ENCODE measurements around the gene RNF157. TPM values are rescaled to one million over a fixed set of nuclear protein-coding genes. Genes with fewer than 3 reads are reported as not detected.

RNF157 gene
- total RNA-seq, 2 donors from 2014 or later = 46.6 to 124 TPM

DNA sequence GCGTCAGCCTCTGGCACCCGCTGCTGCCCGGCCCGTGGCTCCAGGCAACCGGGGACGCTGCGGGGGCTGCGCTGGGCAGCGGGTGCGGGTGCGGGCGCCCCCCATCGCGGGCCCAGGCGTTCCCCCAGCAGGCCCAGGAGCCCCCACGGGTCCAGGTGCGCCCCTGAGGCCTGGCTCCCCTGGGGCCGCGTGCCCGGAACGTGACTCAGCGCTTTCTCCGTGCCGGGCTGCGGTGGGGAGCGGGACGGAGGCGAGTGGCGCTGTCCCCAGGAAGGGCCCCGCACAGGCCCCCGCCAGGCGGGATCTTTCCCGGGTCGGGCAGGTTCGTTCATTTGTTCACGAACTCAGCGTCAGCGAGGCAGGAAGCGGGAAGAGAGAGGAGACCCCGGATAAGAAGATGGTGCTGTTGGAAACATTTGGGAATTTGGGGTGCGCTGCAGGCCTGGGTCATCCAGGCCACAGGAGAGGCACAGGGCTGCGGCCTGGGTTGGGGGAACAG, 118.3 kb downstream of the RNF157 start:
- peaks cover 6 to 12% of the 10 kb centered on the region in 2 donors for H3K4me1 Mint-ChIP-seq (ENCODE audit: low read depth in 2 of 2)
- no peak for DNase-seq (ENCODE audit: low spot score)
- no peaks in the 10 kb centered on the region for H3K27me3 Mint-ChIP-seq
- H3K36me3 Mint-ChIP-seq = no peaks in the 10 kb centered on the region
- H3K4me3 Mint-ChIP-seq = peak overlapping the region; percentile 47
- ATAC-seq = peak; percentile 36 to 46
- no peaks in the 10 kb centered on the region for H3K9me3 Mint-ChIP-seq
- peak overlapping the region in 1 of 2 donors; percentile 34 for H3K27ac Mint-ChIP-seq

DNA sequence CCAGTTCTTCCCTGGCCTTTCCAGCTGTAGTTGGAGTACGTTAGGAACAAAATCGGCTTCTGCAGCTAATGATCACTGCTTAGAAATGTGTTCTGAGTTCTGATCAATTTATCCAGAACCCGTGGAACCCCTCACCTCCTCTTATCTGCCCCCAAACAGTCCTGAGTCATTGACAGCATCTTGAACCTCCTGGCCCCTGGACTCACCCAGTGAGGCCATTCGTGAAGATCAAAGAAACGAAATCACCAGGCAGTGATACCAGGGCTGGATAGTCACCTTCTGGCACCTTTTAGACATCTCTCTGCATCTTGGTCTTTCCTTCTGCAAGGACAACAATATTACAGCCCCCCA, 119.7 kb downstream of the RNF157 start:
- Mint-ChIP-seq H3K27me3 (no peaks in the 10 kb centered on the region), H3K36me3 (no peaks in the 10 kb centered on the region), H3K9me3 (no peaks in the 10 kb centered on the region), H3K27ac (peak overlapping the region in 1 of 2 donors; percentile 76), H3K4me1 (ENCODE audit: low read depth in 2 of 2) (peaks cover 6 to 12% of the 10 kb centered on the region in 2 donors), H3K4me3 (no peak overlapping the region)
- DNase-seq (ENCODE audit: low spot score) (no peak), ATAC-seq (no peak)

DNA sequence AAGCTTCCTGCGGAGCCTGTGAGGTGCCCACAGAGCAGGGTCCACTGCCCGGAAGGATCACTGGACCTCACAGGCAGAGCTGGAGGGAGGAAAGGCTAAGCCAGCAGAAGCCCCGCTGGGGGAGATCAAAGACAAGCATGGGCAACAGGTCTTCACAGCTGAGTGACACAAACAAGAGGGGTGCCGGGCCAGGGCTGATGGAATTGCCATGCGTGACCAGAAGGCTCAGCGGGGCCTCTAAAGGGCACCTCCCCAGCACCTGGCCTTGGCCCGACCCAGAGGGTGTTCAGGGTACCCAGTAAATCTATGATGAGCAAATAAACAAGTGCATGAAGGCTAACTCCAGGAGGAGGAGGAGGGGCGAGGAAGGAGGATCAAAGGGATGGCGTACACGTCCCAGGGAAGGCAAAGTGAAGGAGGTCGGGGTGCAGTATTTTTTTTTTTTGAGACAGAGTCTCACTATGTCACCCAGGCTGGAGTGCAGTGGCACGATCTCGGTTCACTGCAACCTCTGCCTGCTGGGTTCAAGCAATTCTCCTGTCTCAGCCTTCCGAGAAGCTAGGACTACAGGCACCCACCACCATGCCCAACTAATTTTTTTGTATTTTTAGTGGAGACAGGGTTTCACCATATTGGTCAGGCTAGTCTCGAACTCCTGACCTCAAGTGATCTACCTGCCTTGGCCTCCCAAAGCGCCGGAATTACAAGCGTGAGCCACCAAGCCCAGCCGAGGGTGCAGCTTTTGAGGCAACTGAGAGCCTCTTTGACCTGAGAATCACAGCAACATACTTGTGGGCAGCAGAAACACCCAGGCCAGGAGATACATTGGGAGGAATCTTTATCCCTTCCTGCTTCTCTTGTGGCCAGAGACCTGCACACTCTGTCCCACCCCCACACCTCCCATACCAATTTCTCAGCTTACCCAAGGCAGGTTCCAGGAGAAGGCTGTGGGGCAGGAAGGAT, 120.6 kb downstream of the RNF157 start:
- Mint-ChIP-seq H3K36me3 (no peaks in the 10 kb centered on the region), H3K9me3 (no peaks in the 10 kb centered on the region), H3K27ac (peak overlapping the region in 1 of 2 donors; percentile 29), H3K27me3 (no peaks in the 10 kb centered on the region), H3K4me1 (ENCODE audit: low read depth in 2 of 2) (peaks cover 6 to 12% of the 10 kb centered on the region in 2 donors), H3K4me3 (no peak overlapping the region)
- DNase-seq (ENCODE audit: low spot score) = no peak
- ATAC-seq = no peak

DNA sequence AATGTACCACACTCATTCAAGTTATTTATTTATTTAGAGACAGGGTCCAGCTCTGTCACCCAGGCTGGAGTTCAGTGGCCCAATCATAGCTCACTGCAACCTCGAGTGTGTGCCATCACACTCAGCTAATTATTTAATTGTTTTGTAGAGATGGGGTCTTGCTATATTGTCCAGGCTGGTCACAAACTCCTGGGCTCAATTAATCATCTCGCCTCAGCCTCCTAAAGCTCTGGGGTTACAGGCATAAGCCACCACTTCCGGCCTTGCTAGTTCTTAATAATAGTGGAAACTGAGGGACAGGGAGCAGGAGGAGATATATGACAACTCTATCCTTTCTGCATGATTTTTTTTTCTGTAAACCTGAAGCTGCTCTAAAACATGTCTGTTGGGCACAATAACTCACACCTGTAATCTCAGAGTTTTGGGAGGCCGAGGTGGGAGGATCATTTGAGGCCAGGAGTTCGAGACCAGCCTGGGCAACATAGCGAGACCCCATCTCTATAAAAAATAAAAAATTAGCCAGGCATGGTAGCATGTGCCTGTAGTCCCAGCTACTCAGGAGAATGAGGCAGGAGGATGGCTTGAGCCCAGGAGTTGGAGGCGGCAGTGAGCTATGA, 125.0 kb downstream of the RNF157 start:
- Mint-ChIP-seq H3K9me3 (no peaks in the 10 kb centered on the region), H3K27ac (no peak overlapping the region), H3K27me3 (no peaks in the 10 kb centered on the region), H3K36me3 (no peaks in the 10 kb centered on the region), H3K4me3 (no peak overlapping the region), H3K4me1 (ENCODE audit: low read depth in 2 of 2) (no peaks in the 10 kb centered on the region)
- DNase-seq (ENCODE audit: low spot score) (no peak), ATAC-seq (no peak)

DNA sequence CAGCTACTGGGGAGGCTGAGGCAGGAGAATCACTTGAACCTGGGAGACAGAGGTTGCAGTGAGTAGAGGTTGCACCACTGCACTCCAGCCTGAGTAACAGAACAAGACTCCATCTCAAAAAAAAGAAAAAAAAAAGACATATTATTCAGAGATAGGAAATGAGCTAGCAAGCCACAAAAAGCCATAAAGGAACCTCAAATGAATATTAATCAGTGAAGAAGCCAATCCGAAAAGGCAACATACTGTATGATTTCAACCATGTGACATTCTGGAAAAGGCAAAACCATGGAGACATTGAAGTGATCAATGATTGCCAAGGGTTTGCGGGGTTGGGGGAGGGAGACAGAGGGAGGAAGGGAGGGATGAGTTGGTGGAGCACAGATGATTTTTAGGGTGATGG, 128.3 kb downstream of the RNF157 start:
- ATAC-seq = no peak
- H3K27ac Mint-ChIP-seq = no peak overlapping the region
- H3K36me3 Mint-ChIP-seq = no peaks in the 10 kb centered on the region

DNA sequence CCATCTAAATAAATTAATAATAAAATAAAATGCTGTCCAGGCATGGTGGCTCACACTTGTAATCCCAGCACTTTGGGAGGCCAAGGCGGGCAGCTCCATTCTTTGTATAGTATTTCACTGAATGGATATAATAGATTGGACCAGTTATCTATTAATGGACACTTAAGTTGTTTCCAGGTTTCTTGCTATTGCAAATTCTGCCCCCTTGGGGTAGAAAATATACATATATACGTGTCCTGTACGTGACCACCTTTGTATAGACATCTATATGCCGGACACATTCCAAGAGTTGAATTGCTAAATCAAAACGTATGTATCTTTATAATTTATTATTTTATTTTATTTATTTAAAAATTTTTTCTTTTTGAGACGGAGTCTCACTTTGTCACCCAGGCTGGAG, 132.8 kb downstream of the RNF157 start:
- Mint-ChIP-seq H3K9me3 (no peaks in the 10 kb centered on the region), H3K36me3 (no peaks in the 10 kb centered on the region), H3K27me3 (no peaks in the 10 kb centered on the region), H3K4me1 (ENCODE audit: low read depth in 2 of 2) (peaks cover 12 to 14% of the 10 kb centered on the region in 2 donors), H3K27ac (no peak overlapping the region), H3K4me3 (no peak overlapping the region)
- no peak for ATAC-seq
- DNase-seq (ENCODE audit: low spot score) = no peak

More for the DNA sequence above, 128.3 kb downstream of the RNF157 start:
- H3K27me3 Mint-ChIP-seq = no peaks in the 10 kb centered on the region
- H3K9me3 Mint-ChIP-seq = no peaks in the 10 kb centered on the region
- DNase-seq (ENCODE audit: low spot score) = no peak
- no peak overlapping the region for H3K4me3 Mint-ChIP-seq
- no peaks in the 10 kb centered on the region for H3K4me1 Mint-ChIP-seq (ENCODE audit: low read depth in 2 of 2)

DNA sequence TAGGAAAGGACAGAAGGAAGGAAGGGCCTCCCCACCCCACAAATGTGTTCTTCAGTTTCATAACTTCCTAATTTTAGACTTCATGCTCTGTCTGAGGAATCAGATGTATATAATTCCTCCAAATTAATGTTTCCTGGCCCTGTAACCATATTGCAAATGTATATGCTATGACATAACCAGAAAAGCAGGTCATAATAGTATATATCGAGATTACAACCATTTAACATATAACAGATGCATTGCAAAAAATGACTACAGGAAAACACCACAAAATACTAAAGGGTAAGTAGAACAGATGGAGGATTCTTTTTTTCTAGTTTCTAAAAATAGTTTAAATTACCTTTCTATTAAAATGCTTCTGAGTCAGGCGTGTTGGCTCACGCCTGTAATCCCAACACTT, 133.6 kb downstream of the RNF157 start:
- ATAC-seq (no peak), DNase-seq (ENCODE audit: low spot score) (no peak)
- H3K4me1 Mint-ChIP-seq (ENCODE audit: low read depth in 2 of 2) = peaks cover 14 to 16% of the 10 kb centered on the region in 2 donors
- H3K27ac Mint-ChIP-seq = no peak overlapping the region
- H3K9me3 Mint-ChIP-seq = no peaks in the 10 kb centered on the region
- H3K4me3 Mint-ChIP-seq = no peak overlapping the region
- no peaks in the 10 kb centered on the region for H3K27me3 Mint-ChIP-seq
- no peaks in the 10 kb centered on the region for H3K36me3 Mint-ChIP-seq

DNA sequence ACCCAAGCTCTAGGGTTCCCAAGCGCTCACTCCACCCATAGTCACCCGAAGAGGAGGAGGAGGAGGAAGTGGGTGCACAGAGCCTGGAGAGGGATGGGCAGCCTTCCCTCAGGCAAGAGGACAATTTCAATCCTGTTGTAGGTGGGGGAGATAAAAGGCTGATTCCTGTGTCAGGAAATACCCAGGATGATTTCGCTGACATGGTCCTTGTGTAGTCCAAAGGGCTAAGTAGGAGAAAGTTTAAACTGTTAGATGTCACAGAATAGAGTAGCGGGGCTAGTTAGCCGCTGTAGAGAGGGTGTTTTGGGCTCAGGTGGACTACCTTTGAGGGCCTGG, 135.4 kb downstream of the RNF157 start:
- ATAC-seq = no peak
- DNase-seq (ENCODE audit: low spot score) = no peak
- peak overlapping the region in 1 of 2 donors; percentile 97 for H3K27ac Mint-ChIP-seq
- H3K4me3 Mint-ChIP-seq = peak overlapping the region; percentile 91
- H3K27me3 Mint-ChIP-seq = no peaks in the 10 kb centered on the region
- H3K9me3 Mint-ChIP-seq = no peaks in the 10 kb centered on the region
- H3K4me1 Mint-ChIP-seq (ENCODE audit: low read depth in 2 of 2) = peaks cover 14 to 21% of the 10 kb centered on the region in 2 donors
- H3K36me3 Mint-ChIP-seq = peaks cover 2% of the 10 kb centered on the region

DNA sequence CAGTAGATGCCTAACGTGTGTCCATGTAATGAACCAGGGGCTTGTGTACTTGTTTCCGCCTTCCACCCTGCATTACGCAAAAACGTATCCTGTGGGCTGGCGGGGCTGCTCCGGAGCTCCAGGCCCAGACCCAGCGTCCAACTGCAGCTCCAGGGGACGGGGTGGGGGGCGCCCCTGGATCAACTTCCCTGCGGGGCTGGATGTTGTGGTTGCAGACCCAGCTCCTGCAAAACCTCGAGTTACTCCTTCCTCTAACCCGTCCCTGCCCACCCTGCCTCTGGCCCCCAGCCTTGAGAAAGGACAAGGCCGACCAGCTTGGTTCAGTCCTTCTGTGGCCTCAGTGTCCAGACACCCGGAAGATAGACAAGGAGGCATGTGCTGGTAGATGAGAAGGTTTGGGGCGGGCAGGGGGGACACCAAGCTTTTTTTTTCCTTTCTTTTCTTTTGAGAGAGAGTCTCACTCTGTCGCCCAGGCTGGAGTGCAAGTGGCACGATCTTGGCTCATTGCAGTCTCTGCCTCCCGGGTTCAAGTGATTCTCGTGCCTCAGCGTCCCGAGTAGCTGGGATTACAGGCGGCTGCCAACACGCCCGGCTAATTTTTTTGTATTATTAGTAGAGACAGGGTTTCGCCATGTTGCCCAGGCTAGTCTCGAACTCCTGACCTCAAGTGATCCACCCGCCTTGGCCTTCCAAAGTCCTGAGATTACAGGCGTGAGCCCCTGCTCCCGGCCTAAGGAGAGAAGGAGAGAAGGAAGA, 136.0 kb downstream of the RNF157 start:
- H3K4me1 Mint-ChIP-seq (ENCODE audit: low read depth in 2 of 2) = peaks cover 14 to 21% of the 10 kb centered on the region in 2 donors
- H3K36me3 Mint-ChIP-seq = peaks cover 4% of the 10 kb centered on the region
- no peaks in the 10 kb centered on the region for H3K27me3 Mint-ChIP-seq
- H3K27ac Mint-ChIP-seq = peak overlapping the region; percentile 83 to 97
- H3K9me3 Mint-ChIP-seq = no peaks in the 10 kb centered on the region
- H3K4me3 Mint-ChIP-seq = peak overlapping the region; percentile 91
- ATAC-seq = peak in 1 of 2 donors; percentile 4
- DNase-seq (ENCODE audit: low spot score) = no peak

DNA sequence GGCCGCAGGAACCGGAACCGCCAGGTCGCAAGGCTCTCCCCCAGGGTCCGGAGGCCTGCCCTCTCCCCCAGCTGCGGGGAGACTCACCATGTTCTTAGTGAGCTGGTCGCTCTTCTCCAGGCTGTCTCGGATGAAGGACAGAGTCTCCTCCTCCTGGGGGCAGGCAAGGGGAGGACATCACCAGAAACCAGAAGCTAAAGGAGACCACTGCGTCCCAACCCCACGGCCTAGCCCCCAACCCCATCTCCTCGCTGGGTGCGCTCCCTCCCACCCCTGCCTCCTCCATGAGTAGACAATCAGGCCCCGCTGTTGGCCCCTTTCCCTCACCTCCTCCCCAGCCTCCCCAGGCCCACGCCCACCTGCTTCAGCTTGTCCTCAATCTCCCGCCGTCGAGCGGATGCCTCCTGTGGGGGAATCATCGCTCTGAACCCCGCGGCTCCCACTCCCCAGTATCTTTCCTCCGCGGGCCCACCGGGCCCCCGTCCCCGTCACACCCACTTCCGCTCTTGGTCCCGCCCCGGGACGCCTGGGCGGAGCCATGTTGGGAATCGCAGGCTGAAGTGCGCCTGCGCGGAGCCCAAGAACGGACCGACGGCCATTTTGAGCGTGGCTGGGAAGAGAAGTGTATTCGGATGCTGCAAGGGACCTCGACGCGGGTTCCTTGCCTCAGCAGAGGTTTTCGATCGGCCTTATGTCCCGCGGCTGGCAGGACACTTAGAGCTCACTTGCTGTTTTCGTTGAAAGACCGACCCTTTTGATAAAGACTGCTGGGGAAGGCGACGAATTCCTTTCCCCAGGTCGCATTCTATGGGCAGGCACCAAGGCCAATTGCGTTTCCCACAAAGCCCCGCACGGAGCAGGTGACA, 136.8 kb downstream of the RNF157 start, which contains the start of gene EXOC7:
Gene EXOC7 (minus strand): TSS at position 514 of the 866 bp plus-strand sequence. CDS start 95 bp downstream, at position 419.
- H3K36me3 Mint-ChIP-seq = peaks cover 4% of the 10 kb centered on the region
- peak within 1 kb of the TSS; percentile 91 for H3K4me3 Mint-ChIP-seq
- peak within 1 kb of the TSS; percentile 83 to 97 for H3K27ac Mint-ChIP-seq
- H3K27me3 Mint-ChIP-seq = no peaks in the 10 kb centered on the region
- H3K4me1 Mint-ChIP-seq (ENCODE audit: low read depth in 2 of 2) = peaks cover 14 to 21% of the 10 kb centered on the region in 2 donors
- H3K9me3 Mint-ChIP-seq = no peaks in the 10 kb centered on the region
- DNase-seq (ENCODE audit: low spot score) = peak; percentile 91
- peak; percentile 95 to 98 for ATAC-seq

DNA sequence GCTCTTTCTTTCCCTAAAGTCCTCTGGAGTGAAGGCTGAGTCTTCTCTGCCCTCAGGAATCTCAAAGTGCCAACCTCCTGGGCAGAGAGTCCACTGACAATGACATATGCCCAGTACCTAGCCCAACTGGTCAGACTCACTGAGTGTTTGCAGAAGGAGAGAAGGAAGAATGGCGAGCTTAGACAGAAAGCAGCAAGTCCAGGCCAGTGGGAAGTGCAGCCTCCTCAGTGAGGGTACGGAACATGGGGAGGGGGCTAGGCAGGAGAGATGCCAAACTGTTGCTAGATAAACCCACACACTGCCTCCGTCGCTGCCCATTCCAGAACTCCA, 137.4 kb downstream of the RNF157 start:
- Mint-ChIP-seq H3K36me3 (peaks cover 4% of the 10 kb centered on the region), H3K27ac (peak overlapping the region; percentile 83 to 97), H3K9me3 (no peaks in the 10 kb centered on the region), H3K27me3 (no peaks in the 10 kb centered on the region), H3K4me1 (ENCODE audit: low read depth in 2 of 2) (peaks cover 14 to 21% of the 10 kb centered on the region in 2 donors), H3K4me3 (peak overlapping the region; percentile 91)
- no peak for DNase-seq (ENCODE audit: low spot score)
- no peak for ATAC-seq

DNA sequence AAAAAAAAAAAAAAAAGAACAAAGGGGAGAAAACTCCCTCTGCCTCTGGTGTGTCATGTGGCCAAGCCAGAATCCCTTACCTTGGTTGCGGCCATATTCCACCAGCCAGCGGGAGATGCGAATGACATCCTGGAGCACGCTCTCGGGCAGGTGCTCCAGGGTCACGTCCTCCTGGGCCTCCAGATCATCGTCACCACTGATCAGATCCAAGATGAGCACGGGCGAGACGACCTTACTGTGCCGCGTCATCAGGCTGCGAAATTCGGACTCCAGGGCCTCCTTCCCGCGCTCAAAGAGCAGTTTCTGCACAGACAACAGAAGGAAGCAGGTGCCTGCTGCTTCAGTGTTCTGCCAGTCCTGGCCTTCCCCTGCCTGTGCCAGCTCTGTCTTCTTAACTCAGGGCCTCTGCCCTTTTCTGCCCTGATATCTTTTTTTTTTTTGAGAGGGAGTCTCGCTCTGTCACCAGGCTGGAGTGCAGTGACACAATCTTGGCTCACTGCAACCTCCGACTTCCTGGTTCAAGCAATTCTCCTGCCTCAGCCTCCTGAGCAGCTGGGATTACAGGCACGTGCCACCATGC, 142.5 kb downstream of the RNF157 start:
- no peak for ATAC-seq
- peaks cover 7 to 12% of the 10 kb centered on the region in 2 donors for H3K4me1 Mint-ChIP-seq (ENCODE audit: low read depth in 2 of 2)
- H3K36me3 Mint-ChIP-seq = peaks cover 4% of the 10 kb centered on the region
- no peaks in the 10 kb centered on the region for H3K27me3 Mint-ChIP-seq
- H3K27ac Mint-ChIP-seq = no peak overlapping the region
- H3K9me3 Mint-ChIP-seq = no peaks in the 10 kb centered on the region
- no peak overlapping the region for H3K4me3 Mint-ChIP-seq
- no peak for DNase-seq (ENCODE audit: low spot score)

DNA sequence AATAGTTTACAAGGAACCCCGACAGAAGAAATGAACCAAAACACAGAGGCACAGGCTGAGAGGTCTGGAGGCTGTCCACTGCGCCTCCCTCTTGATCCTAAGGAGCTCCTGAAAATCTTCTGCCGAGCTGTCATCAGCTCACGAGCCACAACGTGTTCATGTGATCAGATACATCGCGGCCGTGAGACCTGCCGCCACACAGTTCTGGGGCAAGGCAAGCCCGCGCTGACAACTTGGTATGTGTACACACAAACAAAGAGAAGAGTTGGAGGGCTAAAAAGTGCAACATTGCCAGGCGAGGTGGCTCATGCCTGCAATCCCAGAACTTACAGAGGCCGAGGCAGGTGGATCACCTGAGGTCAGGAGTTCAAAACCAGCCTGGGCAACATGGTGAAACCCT, 144.3 kb downstream of the RNF157 start:
- Mint-ChIP-seq H3K27me3 (no peaks in the 10 kb centered on the region), H3K27ac (no peak overlapping the region), H3K36me3 (peaks cover 4% of the 10 kb centered on the region), H3K4me3 (no peak overlapping the region), H3K9me3 (no peaks in the 10 kb centered on the region), H3K4me1 (ENCODE audit: low read depth in 2 of 2) (peaks cover 0 to 5% of the 10 kb centered on the region in 2 donors)
- DNase-seq (ENCODE audit: low spot score) = no peak
- no peak for ATAC-seq

Data from natural killer cell treated with Interleukin-12 subunit alpha and Interleukin-12 subunit beta and Interleukin-15 and Interleukin-18, amount 100 ng/mL, for 72 hours (primary cell).